Adrenal gland (tissue), 12 donors: ENCODE measurements around the gene DAB2IP. TPM values are rescaled to one million over a fixed set of nuclear protein-coding genes. Genes with fewer than 3 reads are reported as not detected.
A peak's percentile ranks its signal among the peaks of the same experiment; 100 is the strongest.

ENCODE experiments used
- DNase-seq, 7 donors: peaks; one replicate each; pipeline ENCODE4 v3.0.0-alpha.2; 2019 to 2020
- H3K27ac ChIP-seq, 5 donors: fragments of 200-600 bp; sonication (generic) in 4 of 5; 1 replicate in 3 of 5; 2 replicates in 2 of 5; pipeline versions ENCODE4 v1.5.1 to v1.8.0; 2016 to 2020; ENCODE audit warnings: mild to moderate bottlenecking in 1 of 5
- H3K27me3 ChIP-seq: fragments of 200-600 bp; 2 replicates; pipeline ENCODE4 v1.8.0; 2021
- H3K36me3 ChIP-seq, 2 donors: fragments of 200-600 bp; replicated peaks in 1 of 2; 1 replicate in 1 of 2; 2 replicates in 1 of 2; pipeline versions ENCODE4 v1.5.1 to v1.8.0; 2018 to 2022
- H3K4me1 ChIP-seq, 2 donors: fragments of 200-600 bp; replicated peaks in 1 of 2; 1 replicate in 1 of 2; 2 replicates in 1 of 2; pipeline versions ENCODE4 v1.5.1 to v1.8.0; 2018 to 2021
- H3K4me3 ChIP-seq, 4 donors: fragments of 200-600 bp; sonication (generic) in 3 of 4; one replicate each; pipeline ENCODE4 v1.5.1; 2016 to 2018
- H3K9me3 ChIP-seq, 3 donors: fragments of 200-600 bp; sonication (generic) in 1 of 3; replicated peaks in 1 of 3; 1 replicate in 2 of 3; 2 replicates in 1 of 3; pipeline versions ENCODE4 v1.5.1 to v1.8.0; 2016 to 2021
- CTCF ChIP-seq, 6 experiments: fragments of 450-650 bp in 4 of 6; fragments of 200-600 bp in 2 of 6; sonication (generic) in 1 of 6; IDR thresholded peaks; 1 replicate in 5 of 6; 2 replicates in 1 of 6; pipeline versions ENCODE4 v1.5.1 to v1.8.0; 2016 to 2021; ENCODE audit warnings: antibody characterized with exemption in 6 of 6, mild to moderate bottlenecking in 2 of 6, moderate library complexity in 1 of 6
- POLR2A ChIP-seq, 2 donors: fragments of 450-650 bp; IDR thresholded peaks; one replicate each; pipeline ENCODE4 v1.6.1; 2017; ENCODE audit warnings: antibody characterized with exemption in 2 of 2, mild to moderate bottlenecking in 2 of 2, moderate library complexity in 1 of 2
- WGBS, 4 donors: extraction: QIAGEN DNeasy Blood & Tissue Kit in 2 of 4; methylation state at CpG; one replicate each; pipeline versions ENCODE4 v1.1.5 to v1.1.7; 2013 to 2017; 5-methylcytosine and 5-hydroxymethylcytosine counted together
- intact Hi-C, 2 donors: fragments of 100-400 bp; cut with DNase I; formaldehyde crosslinking; loops; one replicate each; pipeline versions ENCODE4 v1.14.1 to v1.15.0; 2022 to 2023
- polyA plus RNA-seq, 3 donors: library from polyadenylated mRNA; stranded (reverse); fragments of 200-250 nt in 2 of 3; fragments of 350-450 nt in 1 of 3; fragmentation: Illumina TruSeq in 1 of 3; extraction: RNeasy Lipid Tissue Mini Kit (QIAGEN cat#74804) in 1 of 3; gene quantifications; one replicate each; pipeline ENCODE4 v1.2.3, GENCODE V29; 2013 to 2014
- total RNA-seq, 9 donors: library from RNA; depleted of rRNA in 4 of 9; stranded (reverse); fragments of >200 nt in 4 of 9; fragments of 120-200 nt in 1 of 9; fragmentation: NEBNext Ultra II Directional in 1 of 9; extraction: Animal tissue kit (Norgen Biotek cat#: 25700) in 1 of 9; gene quantifications; one replicate each; pipeline versions ENCODE4 v1.1.0 to v1.2.4, GENCODE V29; 2013 to 2023
- donor health status: healthy with polysubstance abuse.
- donor health status: Bipolar disorder and iron deficiency.
- donor health status: DM: yes; HTN: yes; CAD: no.
- donor health status: DM: no; HTN: no; CAD: no.
- donor health status: DM: no; HTN: no; CAD: no.
- donor health status: DM: yes; HTN: yes; CAD: no.

DAB2IP gene
- total and polyA plus RNA-seq, 12 donors, result 12.0 to 52.2 (median 43.9) TPM

DNA sequence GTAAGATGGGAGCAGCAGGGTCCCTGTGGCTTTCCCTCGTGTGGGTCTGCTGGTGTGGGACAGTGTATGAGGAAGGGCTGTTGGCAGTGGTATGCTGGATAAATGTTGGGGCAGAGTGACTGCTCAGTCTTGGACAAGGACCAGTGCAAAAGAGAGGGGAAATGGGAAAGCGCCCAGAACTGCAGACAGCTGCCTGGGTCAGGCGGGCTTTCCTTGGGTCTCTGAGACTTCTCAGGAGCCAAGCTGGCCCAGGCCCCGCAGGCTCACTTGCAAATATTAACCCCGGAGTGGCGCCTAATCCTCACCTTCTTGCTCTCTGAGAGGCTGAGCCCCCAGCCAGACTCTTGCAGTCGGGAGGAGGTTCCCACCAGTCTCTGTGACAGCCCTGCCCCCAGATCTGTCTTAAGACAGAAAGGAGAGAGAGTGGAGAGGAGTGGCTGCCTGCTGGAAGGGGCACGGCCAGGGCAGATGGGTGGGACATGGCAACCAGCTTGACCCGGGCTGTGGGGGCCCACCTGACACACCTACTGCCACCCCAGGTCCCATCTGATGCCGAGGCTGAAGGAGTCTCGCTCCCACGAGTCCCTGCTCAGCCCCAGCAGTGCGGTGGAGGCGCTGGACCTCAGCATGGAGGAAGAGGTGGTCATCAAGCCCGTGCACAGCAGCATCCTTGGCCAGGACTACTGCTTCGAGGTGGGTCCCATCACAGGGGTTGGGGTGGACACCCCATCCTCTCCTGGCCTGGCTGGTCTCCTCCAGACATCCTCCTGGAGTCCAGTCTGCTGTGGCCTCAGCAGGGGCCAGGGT, 105.2 kb downstream of the DAB2IP start:
- H3K36me3 ChIP-seq, result peaks cover 0 to 45% of the 10 kb centered on the region in 2 donors
- intact Hi-C loops, result no loop called here
- peak overlapping the region in 1 of 5 donors; percentile 35 for H3K27ac ChIP-seq

GRCh38 chr9:121757281-121757585, 105.8 kb downstream of the DAB2IP start:
- Histone ChIP-seq H3K36me3 (peaks cover 0 to 45% of the 10 kb centered on the region in 2 donors), H3K27ac (peak overlapping the region in 1 of 5 donors; percentile 35), H3K4me3 (no peak overlapping the region), H3K27me3 (no peaks in the 10 kb centered on the region), H3K4me1 (peaks cover 17 to 35% of the 10 kb centered on the region in 2 donors), H3K9me3 (no peaks in the 10 kb centered on the region)
- no peak for DNase-seq
- TF ChIP-seq CTCF (IDR thresholded peaks at IDR 0.05) (no peak), POLR2A (IDR thresholded peaks at IDR 0.05) (no peak)
- 82 to 100% (median 87%) methylated on average over 1 of the region's 1 CpG for WGBS, 4 donors
- intact Hi-C loops, result no loop called here

More for the DNA sequence above, 105.2 kb downstream of the DAB2IP start:
- WGBS, 4 donors, result 74 to 86% (median 80%) methylated on average over 7 to 16 of the region's 16 CpGs
- H3K4me3 ChIP-seq, result no peak overlapping the region
- no peaks in the 10 kb centered on the region for H3K27me3 ChIP-seq
- H3K9me3 ChIP-seq, result no peaks in the 10 kb centered on the region
- H3K4me1 ChIP-seq, result peaks cover 22 to 40% of the 10 kb centered on the region in 2 donors
- no peak for TF ChIP-seq POLR2A (IDR thresholded peaks at IDR 0.05)
- DNase-seq, result no peak

DNA sequence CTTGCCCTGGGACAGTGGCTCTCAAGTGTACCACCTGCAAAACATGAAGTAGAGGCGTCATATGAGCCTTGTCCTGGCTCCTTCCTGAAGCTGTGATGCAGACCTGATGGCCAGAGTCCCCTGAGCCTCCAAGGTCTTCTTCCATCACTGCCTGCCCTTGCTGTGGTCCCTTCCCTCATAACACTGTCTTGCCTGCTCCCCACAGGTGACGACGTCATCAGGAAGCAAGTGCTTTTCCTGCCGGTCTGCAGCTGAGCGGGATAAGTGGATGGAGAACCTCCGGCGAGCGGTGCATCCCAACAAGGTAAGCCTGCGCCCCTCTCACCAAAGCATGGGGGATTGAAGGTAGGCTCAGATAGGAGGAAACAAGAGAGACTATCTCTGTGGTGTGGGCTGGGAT, 107.3 kb downstream of the DAB2IP start:
- Histone ChIP-seq H3K9me3 (no peaks in the 10 kb centered on the region), H3K27me3 (no peaks in the 10 kb centered on the region), H3K27ac (no peak overlapping the region), H3K4me1 (peaks cover 5 to 22% of the 10 kb centered on the region in 2 donors), H3K4me3 (no peak overlapping the region), H3K36me3 (peaks cover 0 to 53% of the 10 kb centered on the region in 2 donors)
- intact Hi-C loops, result no loop called here
- no peak for DNase-seq
- 90 to 94% (median 91%) methylated on average over 9 of the region's 9 CpGs for WGBS, 4 donors
- TF ChIP-seq CTCF (IDR thresholded peaks at IDR 0.05) (no peak), POLR2A (IDR thresholded peaks at IDR 0.05) (no peak)

DNA sequence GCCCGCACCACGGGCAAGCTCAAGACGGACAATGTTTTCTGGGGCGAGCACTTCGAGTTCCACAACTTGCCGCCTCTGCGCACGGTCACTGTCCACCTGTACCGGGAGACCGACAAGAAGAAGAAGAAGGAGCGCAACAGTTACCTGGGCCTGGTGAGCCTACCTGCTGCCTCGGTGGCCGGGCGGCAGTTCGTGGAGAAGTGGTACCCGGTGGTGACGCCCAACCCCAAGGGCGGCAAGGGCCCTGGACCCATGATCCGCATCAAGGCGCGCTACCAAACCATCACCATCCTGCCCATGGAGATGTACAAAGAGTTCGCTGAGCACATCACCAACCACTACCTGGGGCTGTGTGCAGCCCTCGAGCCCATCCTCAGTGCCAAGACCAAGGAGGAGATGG, 108.6 kb downstream of the DAB2IP start:
- intact Hi-C loops, result loop anchor here in 1 of 2 donors (10.0 kb wide), 1 partner anchor 95 kb away; no protein-coding TSS in a partner anchor
- Histone ChIP-seq H3K36me3 (peaks cover 0 to 62% of the 10 kb centered on the region in 2 donors), H3K4me3 (no peak overlapping the region), H3K9me3 (no peaks in the 10 kb centered on the region), H3K27ac (no peak overlapping the region), H3K27me3 (no peaks in the 10 kb centered on the region), H3K4me1 (peaks cover 8 to 18% of the 10 kb centered on the region in 2 donors)
- WGBS, 4 donors, result 94 to 99% (median 96%) methylated on average over 10 to 23 of the region's 23 CpGs
- no peak for DNase-seq
- TF ChIP-seq CTCF (IDR thresholded peaks at IDR 0.05) (no peak), POLR2A (IDR thresholded peaks at IDR 0.05) (no peak)
